IMR-90 (cell line): ENCODE results near the gene CNST. TPM values are rescaled to one million over a fixed set of nuclear protein-coding genes. Genes with fewer than 3 reads are reported as not detected.

Experiments used
- ATAC-seq: fragments of 200-7000 bp; cut with Tn5 transposase; 2 replicates; pipeline ENCODE4 v1.9.1; 2020; ENCODE audit warnings: low read depth, mild to moderate bottlenecking, moderate library complexity
- BruUV-seq: library from RNA; stranded (reverse); fragments of 400-500 nt; replicated peaks from 2 replicates; lab custom pipeline; 2021; lab: Mats Ljungman, UMichigan
- CTCF ChIA-PET: fragments of 300-600 bp; formaldehyde crosslinking; extraction: SDS; loops from one replicate; lab custom pipeline; 2021; ENCODE audit warnings: antibody characterized with exemption; lab: Yijun Ruan, JAX
- POLR2A ChIA-PET: fragments of 300-600 bp; sonication (Branson Sonifier 250); formaldehyde crosslinking; loops from one replicate; lab custom pipeline; 2022; ENCODE audit warnings: antibody characterized with exemption; ENCODE audit not compliant: unreplicated experiment; lab: Charles Lee
- DNase-seq: peaks from one replicate; pipeline ENCODE4 v3.0.0; 2013
- H2AFZ ChIP-seq: replicated peaks from 2 replicates; pipeline ENCODE3; 2013; ENCODE audit warnings: low read length, mild to moderate bottlenecking; ENCODE audit not compliant: poor library complexity
- H2AK5ac ChIP-seq: 2 replicates; pipeline ENCODE4 v1.6.1; 2013; ENCODE audit warnings: low read depth, low read length, inconsistent platforms
- H2AK9ac ChIP-seq: replicated peaks from 2 replicates; pipeline ENCODE3; 2013; ENCODE audit warnings: mild to moderate bottlenecking, low read depth, low read length, moderate library complexity; ENCODE audit not compliant: poor library complexity
- H2BK120ac ChIP-seq: 2 replicates; pipeline ENCODE4 v1.6.1; 2013; ENCODE audit warnings: low read depth, low read length, inconsistent platforms
- H2BK15ac ChIP-seq: 3 replicates; pipeline ENCODE4 v1.6.1; 2013; ENCODE audit warnings: low read depth, low read length, inconsistent platforms
- H2BK20ac ChIP-seq: 2 replicates; pipeline ENCODE4 v1.6.1; 2013; ENCODE audit warnings: low read depth, mild to moderate bottlenecking, inconsistent platforms, low read length, moderate library complexity
- H2BK5ac ChIP-seq: 2 replicates; pipeline ENCODE4 v1.6.1; 2013; ENCODE audit warnings: mild to moderate bottlenecking, low read depth, low read length, inconsistent platforms; ENCODE audit not compliant: poor library complexity, severe bottlenecking
- H3K14ac ChIP-seq: replicated peaks from 2 replicates; pipeline ENCODE4 v1.6.1; 2013; ENCODE audit warnings: low read depth, low read length, inconsistent platforms
- H3K18ac ChIP-seq: 2 replicates; pipeline ENCODE4 v1.6.1; 2013; ENCODE audit warnings: low read depth, low read length, control low read depth
- H3K23ac ChIP-seq: 2 replicates; pipeline ENCODE4 v1.6.1; 2013; ENCODE audit warnings: low read depth, low read length, inconsistent platforms
- H3K27ac ChIP-seq: 2 replicates; pipeline ENCODE4 v1.5.1; 2013; ENCODE audit warnings: mild to moderate bottlenecking, control low read depth, low read length; ENCODE audit not compliant: insufficient read depth
- H3K27me3 ChIP-seq: 2 replicates; pipeline ENCODE4 v1.6.1; 2013; ENCODE audit warnings: low read length; ENCODE audit not compliant: control insufficient read depth, insufficient read depth
- H3K36me3 ChIP-seq: 2 replicates; pipeline ENCODE4 v1.6.1; 2013; ENCODE audit warnings: low read length, mixed read lengths; ENCODE audit not compliant: control insufficient read depth, insufficient read depth
- H3K4ac ChIP-seq: 2 replicates; pipeline ENCODE4 v1.6.1; 2013; ENCODE audit warnings: low read depth, low read length, inconsistent platforms
- H3K4me1 ChIP-seq: 2 replicates; pipeline ENCODE4 v1.6.1; 2013; ENCODE audit warnings: low read length, mixed read lengths; ENCODE audit not compliant: control insufficient read depth, insufficient read depth
- H3K4me2 ChIP-seq: 2 replicates; pipeline ENCODE4 v1.6.1; 2013; ENCODE audit warnings: low read depth, mild to moderate bottlenecking, control low read depth, low read length, moderate library complexity
- H3K4me3 ChIP-seq: 2 replicates; pipeline ENCODE4 v1.5.1; 2013; ENCODE audit warnings: low read depth, mild to moderate bottlenecking, control low read depth, low read length, moderate library complexity; ENCODE audit not compliant: insufficient read depth
- H3K56ac ChIP-seq: 2 replicates; pipeline ENCODE4 v1.6.1; 2013; ENCODE audit warnings: low read length, inconsistent platforms; ENCODE audit not compliant: insufficient read depth; ENCODE audit errors: extremely low read depth
- H3K79me1 ChIP-seq, 2 experiments: 2 replicates each; pipeline ENCODE4 v1.6.1; 2013; ENCODE audit warnings: low read length in 2 of 2, inconsistent platforms in 1 of 2, low read depth in 1 of 2
- H3K9ac ChIP-seq: 2 replicates; pipeline ENCODE4 v1.6.1; 2013; ENCODE audit warnings: low read depth, low read length, control low read depth
- H3K9me1 ChIP-seq: 2 replicates; pipeline ENCODE4 v1.6.1; 2013; ENCODE audit warnings: low read length, inconsistent platforms; ENCODE audit not compliant: insufficient read depth
- H3K9me3 ChIP-seq: 2 replicates; pipeline ENCODE4 v1.6.1; 2013; ENCODE audit warnings: low read length; ENCODE audit not compliant: control insufficient read depth, insufficient read depth
- H4K20me1 ChIP-seq: 2 replicates; pipeline ENCODE4 v1.6.1; 2013; ENCODE audit warnings: low read length, inconsistent platforms; ENCODE audit not compliant: insufficient read depth
- H4K5ac ChIP-seq: 2 replicates; pipeline ENCODE4 v1.6.1; 2013; ENCODE audit warnings: mild to moderate bottlenecking, low read depth, low read length, control low read depth
- H4K8ac ChIP-seq, 2 experiments: 2 replicates each; pipeline ENCODE4 v1.6.1; 2013; ENCODE audit warnings: low read depth in 2 of 2, low read length in 2 of 2, control low read depth in 1 of 2, inconsistent platforms in 1 of 2
- H4K91ac ChIP-seq: 2 replicates; pipeline ENCODE4 v1.6.1; 2013; ENCODE audit warnings: low read depth, low read length, inconsistent platforms; ENCODE audit not compliant: insufficient read depth
- CEBPB ChIP-seq: IDR thresholded peaks from 2 replicates; pipeline ENCODE4 v1.6.1; 2012; ENCODE audit warnings: low read depth, low read length, improper control_type of control experiment
- CHD1 ChIP-seq: IDR thresholded peaks from 2 replicates; pipeline ENCODE4 v1.6.1; 2012; ENCODE audit warnings: low read depth, low read length, improper control_type of control experiment
- FOS ChIP-seq: fragments of 150-350 bp; IDR thresholded peaks from 2 replicates; pipeline ENCODE4 v1.6.1; 2016; ENCODE audit warnings: low read depth, low read length
- MAFK ChIP-seq: IDR thresholded peaks from 2 replicates; pipeline ENCODE4 v1.6.1; 2012; ENCODE audit warnings: low read depth, low read length, improper control_type of control experiment
- POLR2A ChIP-seq: IDR thresholded peaks from 2 replicates; pipeline ENCODE4 v1.6.1; 2012; ENCODE audit warnings: mild to moderate bottlenecking, low read depth, low read length
- RCOR1 ChIP-seq: IDR thresholded peaks from 2 replicates; pipeline ENCODE4 v1.6.1; 2012; ENCODE audit warnings: mild to moderate bottlenecking, low read length, improper control_type of control experiment; ENCODE audit not compliant: insufficient replicate concordance
- RFX5 ChIP-seq: IDR thresholded peaks from 2 replicates; pipeline ENCODE4 v1.8.0; 2012; ENCODE audit warnings: low read depth, mild to moderate bottlenecking, low read length, moderate library complexity
- SMC3 ChIP-seq: fragments of 150-350 bp; IDR thresholded peaks from 2 replicates; pipeline ENCODE4 v1.6.1; 2016; ENCODE audit warnings: low read depth, mild to moderate bottlenecking, antibody characterized with exemption, low read length, moderate library complexity
- WGBS, 2 experiments: methylation state at CpG; one replicate each; pipeline versions ENCODE4 v1.1.5 to v1.1.7; 2013; ENCODE audit warnings: missing lambda C conversion rate in 2 of 2; ENCODE audit not compliant: insufficient read length in 1 of 2; ENCODE audit errors: extremely low coverage in 2 of 2; 5-methylcytosine and 5-hydroxymethylcytosine counted together
- dilution Hi-C: fragments of 300-500 bp; cut with HindIII; formaldehyde crosslinking; loops from one replicate; pipeline ENCODE4 v1.14.3; 2018; ENCODE audit warnings: low sequenced_read_pairs; ENCODE audit not compliant: unreplicated experiment
- in situ Hi-C: fragments of 300-500 bp; cut with MboI; formaldehyde crosslinking; loops from 3 replicates; pipeline ENCODE4 v1.14.3; 2019; ENCODE audit warnings: low sequenced_read_pairs, inconsistent platforms, mixed read lengths
- intact Hi-C: fragments of 100-400 bp; cut with micrococcal nuclease; formaldehyde crosslinking; loops from 2 replicates; pipeline ENCODE4 v1.10.0; 2022
- polyA plus RNA-seq, 3 experiments: library from polyadenylated mRNA; depleted of rRNA; stranded (reverse); fragments of >200 nt; gene quantifications; 2 replicates each; pipeline ENCODE4 v1.2.3, GENCODE V29; 2012; ENCODE audit warnings: low replicate concordance in 1 of 3
- total RNA-seq: library from RNA; depleted of rRNA; stranded (reverse); fragments of >200 nt; gene quantifications from 2 replicates; pipeline ENCODE4 v1.2.3, GENCODE V29; 2012
- TF ChIP-seq, protein P1 (sequence below): conservative IDR thresholded peaks from 2 replicates; pipeline ENCODE4 v1.5.1; 2012; ENCODE audit warnings: mild to moderate bottlenecking, low read depth, low read length, improper control_type of control experiment
- TF ChIP-seq, protein P2 (sequence below): fragments of 150-350 bp; IDR thresholded peaks from 2 replicates; pipeline ENCODE4 v1.6.1; 2017; ENCODE audit warnings: mild to moderate bottlenecking, antibody characterized with exemption, low read length, low read depth

Gene CNST
- total and polyA plus RNA-seq, 2 of the 4 experiments (the other 2 are of a cell fraction) = 15.4 to 25.5 TPM

DNA sequence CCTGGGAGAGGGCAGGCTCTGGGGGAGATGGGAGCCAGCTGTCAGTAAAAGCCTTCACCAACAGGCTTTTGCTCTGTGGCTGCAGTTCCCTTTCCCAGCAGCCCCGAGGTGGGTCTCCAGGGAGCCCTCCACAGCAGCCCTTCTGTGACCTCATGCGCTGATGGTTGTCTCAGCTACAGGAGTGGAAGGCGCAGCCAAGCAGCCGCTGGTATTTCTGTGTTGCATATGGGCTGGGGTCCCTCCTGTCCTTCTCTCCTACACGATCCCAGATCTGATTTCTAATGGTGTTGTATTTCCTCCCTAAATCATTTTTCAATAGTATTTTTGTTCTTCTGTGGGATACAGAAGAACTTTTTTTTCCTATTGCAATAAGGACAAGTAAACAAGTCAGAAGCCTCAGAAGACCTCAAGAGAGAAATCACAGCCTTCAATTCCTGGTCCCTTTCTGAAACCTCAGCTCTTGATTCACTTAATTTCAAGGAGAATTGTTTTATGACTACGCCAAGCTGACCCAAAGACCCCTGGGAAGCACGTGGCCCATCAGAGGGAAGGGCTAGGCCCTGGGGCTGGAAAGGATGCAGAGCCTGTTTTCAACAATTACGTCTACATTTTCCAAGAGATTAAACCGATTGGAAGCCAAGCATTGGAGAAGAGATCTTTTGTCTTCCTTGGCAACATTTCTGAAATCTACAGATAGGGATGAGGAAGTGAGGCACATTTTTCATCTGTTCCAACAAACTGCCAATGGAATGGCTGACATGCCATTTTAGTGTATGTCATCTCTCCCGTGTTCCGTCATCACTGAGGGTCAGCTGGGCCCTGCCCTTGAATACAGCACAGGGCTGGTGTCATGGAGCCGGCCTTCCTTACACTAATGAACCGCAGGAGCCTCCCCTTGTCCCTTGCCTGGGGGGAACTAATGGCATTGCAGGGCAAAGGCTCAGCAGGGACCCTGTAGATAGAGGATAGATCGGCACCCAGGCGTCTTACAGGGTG, 115.9 kb downstream of the CNST start:
- no peaks in the 10 kb centered on the region for H3K27me3 ChIP-seq
- H4K5ac ChIP-seq = no peak overlapping the region
- H3K14ac ChIP-seq = no peak overlapping the region
- no TSS peak for BruUV-seq
- ChIA-PET POLR2A (no interaction called here), CTCF (no interaction called here)
- TF ChIP-seq CEBPB = no peak
- TF ChIP-seq POLR2A = no peak
- TF ChIP-seq CHD1 = no peak
- TF ChIP-seq, protein P1, sequence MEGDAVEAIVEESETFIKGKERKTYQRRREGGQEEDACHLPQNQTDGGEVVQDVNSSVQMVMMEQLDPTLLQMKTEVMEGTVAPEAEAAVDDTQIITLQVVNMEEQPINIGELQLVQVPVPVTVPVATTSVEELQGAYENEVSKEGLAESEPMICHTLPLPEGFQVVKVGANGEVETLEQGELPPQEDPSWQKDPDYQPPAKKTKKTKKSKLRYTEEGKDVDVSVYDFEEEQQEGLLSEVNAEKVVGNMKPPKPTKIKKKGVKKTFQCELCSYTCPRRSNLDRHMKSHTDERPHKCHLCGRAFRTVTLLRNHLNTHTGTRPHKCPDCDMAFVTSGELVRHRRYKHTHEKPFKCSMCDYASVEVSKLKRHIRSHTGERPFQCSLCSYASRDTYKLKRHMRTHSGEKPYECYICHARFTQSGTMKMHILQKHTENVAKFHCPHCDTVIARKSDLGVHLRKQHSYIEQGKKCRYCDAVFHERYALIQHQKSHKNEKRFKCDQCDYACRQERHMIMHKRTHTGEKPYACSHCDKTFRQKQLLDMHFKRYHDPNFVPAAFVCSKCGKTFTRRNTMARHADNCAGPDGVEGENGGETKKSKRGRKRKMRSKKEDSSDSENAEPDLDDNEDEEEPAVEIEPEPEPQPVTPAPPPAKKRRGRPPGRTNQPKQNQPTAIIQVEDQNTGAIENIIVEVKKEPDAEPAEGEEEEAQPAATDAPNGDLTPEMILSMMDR = no peak
- no peak for TF ChIP-seq RFX5
- no peak for TF ChIP-seq MAFK
- TF ChIP-seq, protein P2, sequence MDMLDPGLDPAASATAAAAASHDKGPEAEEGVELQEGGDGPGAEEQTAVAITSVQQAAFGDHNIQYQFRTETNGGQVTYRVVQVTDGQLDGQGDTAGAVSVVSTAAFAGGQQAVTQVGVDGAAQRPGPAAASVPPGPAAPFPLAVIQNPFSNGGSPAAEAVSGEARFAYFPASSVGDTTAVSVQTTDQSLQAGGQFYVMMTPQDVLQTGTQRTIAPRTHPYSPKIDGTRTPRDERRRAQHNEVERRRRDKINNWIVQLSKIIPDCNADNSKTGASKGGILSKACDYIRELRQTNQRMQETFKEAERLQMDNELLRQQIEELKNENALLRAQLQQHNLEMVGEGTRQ = no peak
- no peak for TF ChIP-seq FOS
- no peak for TF ChIP-seq RCOR1
- no peak for TF ChIP-seq SMC3
- no CpG with 5 or more reads among the region's 15 CpGs for WGBS, 2 experiments
- H3K4me1 ChIP-seq = peaks cover 4% of the 10 kb centered on the region; the same call in 1 of the 2 replicates
- in situ Hi-C loops (loop anchor here (25.0 kb wide), 1 partner anchor 1520 kb away; the partner anchor contains the start of gene KIF26B), dilution Hi-C loops (no loop called here), intact Hi-C loops (no loop called here)
- H3K27ac ChIP-seq = no peak overlapping the region
- no peak overlapping the region for H3K4me3 ChIP-seq
- H3K4ac ChIP-seq = no peak overlapping the region
- no peak overlapping the region for H4K8ac ChIP-seq
- peaks cover 8% of the 10 kb centered on the region for H3K9me1 ChIP-seq
- no peak overlapping the region for H2BK120ac ChIP-seq
- no peaks in the 10 kb centered on the region for H3K36me3 ChIP-seq
- no peaks in the 10 kb centered on the region; a peak in 1 of 4 replicates for H3K79me1 ChIP-seq
- no peak overlapping the region for H2BK15ac ChIP-seq
- no peak overlapping the region for H4K91ac ChIP-seq
- H4K20me1 ChIP-seq = no peaks in the 10 kb centered on the region
- no peak overlapping the region for H3K23ac ChIP-seq
- H3K18ac ChIP-seq = no peak overlapping the region
- no peak overlapping the region for H3K4me2 ChIP-seq
- no peak overlapping the region for H2AK5ac ChIP-seq
- peak overlapping the region; percentile 4 for H2AFZ ChIP-seq
- DNase-seq (no peak), ATAC-seq (0 out of 2 replicates have a peak, but pooled peaks have one; percentile 36)
- no peak overlapping the region for H3K56ac ChIP-seq
- H2AK9ac ChIP-seq = no peak overlapping the region
- H2BK20ac ChIP-seq = no peak overlapping the region
- no peaks in the 10 kb centered on the region for H3K9me3 ChIP-seq
- H2BK5ac ChIP-seq = no peak overlapping the region
- no peak overlapping the region for H3K9ac ChIP-seq
